Mesodermal cell (in vitro differentiated cells): ENCODE data around the gene PHF2.

Source experiments
- H3K27ac ChIP-seq: 2 replicates; pipeline ENCODE4 v1.7.0; 2013; ENCODE audit warnings: mild to moderate bottlenecking, low read depth, low read length, moderate library complexity; ENCODE audit not compliant: severe bottlenecking
- H3K36me3 ChIP-seq: 2 replicates; pipeline ENCODE4 v1.7.1; 2013; ENCODE audit warnings: mild to moderate bottlenecking, low read length, moderate library complexity; ENCODE audit not compliant: control insufficient read depth, insufficient read depth
- H3K4me1 ChIP-seq: one replicate; pipeline ENCODE4 v1.7.1; 2013; ENCODE audit warnings: mild to moderate bottlenecking, low read length; ENCODE audit not compliant: insufficient read depth, control insufficient read depth, poor library complexity, severe bottlenecking
- H3K4me3 ChIP-seq: 2 replicates; pipeline ENCODE4 v1.7.0; 2013; ENCODE audit warnings: low read length, control low read depth, mild to moderate bottlenecking; ENCODE audit not compliant: insufficient read depth, poor library complexity, severe bottlenecking; ENCODE audit errors: extremely low read depth
- H3K9me3 ChIP-seq: 2 replicates; pipeline ENCODE4 v1.7.1; 2013; ENCODE audit warnings: mild to moderate bottlenecking, low read length, moderate library complexity; ENCODE audit not compliant: control insufficient read depth
- WGBS, 2 experiments: methylation state at CpG; one replicate each; pipeline ENCODE4 v1.1.5; 2013; ENCODE audit warnings: missing lambda C conversion rate in 2 of 2; ENCODE audit not compliant: insufficient coverage in 2 of 2; 5-methylcytosine and 5-hydroxymethylcytosine counted together

PHF2 gene

DNA sequence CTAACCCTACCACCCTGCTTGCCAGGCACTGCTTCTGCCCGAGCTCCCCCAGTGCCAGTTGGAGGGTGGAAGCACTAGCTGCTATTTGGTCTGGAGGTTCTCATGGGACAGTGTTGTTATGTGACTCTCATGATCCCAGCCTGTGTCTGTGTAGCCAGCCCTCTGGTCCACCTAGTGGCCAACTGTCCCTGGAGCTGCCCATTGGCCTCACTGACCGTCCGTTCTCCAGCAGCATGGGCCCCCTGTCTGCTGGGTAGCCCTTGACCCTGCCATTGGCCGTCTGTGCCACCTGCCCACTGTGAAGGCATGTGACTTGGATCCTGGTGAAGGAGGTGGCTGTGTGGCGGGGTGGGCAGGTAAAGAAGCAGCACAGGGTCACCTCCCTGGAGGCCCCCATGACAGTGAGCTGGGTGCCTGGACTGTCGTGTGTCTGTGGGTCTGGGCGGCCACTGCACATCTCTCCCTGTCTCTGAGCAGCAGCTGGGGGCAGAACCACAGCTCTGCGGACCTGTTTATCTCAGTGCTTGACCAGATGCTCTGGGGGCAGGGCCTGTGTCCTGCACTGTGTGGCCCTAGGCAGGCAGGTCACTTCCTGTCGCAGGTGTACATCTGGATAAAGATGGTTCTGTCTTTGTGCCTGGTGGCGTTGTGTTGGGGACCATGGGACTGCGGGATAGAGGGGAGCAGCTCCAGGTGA is 11.4 kb downstream of the PHF2 start:
- Histone ChIP-seq H3K4me1 (peaks cover 15% of the 10 kb centered on the region), H3K36me3 (no peaks in the 10 kb centered on the region), H3K4me3 (no peak overlapping the region), H3K9me3 (no peaks in the 10 kb centered on the region), H3K27ac (no peak overlapping the region)
- 89 to 96% methylated on average over 7 to 8 of the region's 11 CpGs for WGBS, 2 experiments

DNA sequence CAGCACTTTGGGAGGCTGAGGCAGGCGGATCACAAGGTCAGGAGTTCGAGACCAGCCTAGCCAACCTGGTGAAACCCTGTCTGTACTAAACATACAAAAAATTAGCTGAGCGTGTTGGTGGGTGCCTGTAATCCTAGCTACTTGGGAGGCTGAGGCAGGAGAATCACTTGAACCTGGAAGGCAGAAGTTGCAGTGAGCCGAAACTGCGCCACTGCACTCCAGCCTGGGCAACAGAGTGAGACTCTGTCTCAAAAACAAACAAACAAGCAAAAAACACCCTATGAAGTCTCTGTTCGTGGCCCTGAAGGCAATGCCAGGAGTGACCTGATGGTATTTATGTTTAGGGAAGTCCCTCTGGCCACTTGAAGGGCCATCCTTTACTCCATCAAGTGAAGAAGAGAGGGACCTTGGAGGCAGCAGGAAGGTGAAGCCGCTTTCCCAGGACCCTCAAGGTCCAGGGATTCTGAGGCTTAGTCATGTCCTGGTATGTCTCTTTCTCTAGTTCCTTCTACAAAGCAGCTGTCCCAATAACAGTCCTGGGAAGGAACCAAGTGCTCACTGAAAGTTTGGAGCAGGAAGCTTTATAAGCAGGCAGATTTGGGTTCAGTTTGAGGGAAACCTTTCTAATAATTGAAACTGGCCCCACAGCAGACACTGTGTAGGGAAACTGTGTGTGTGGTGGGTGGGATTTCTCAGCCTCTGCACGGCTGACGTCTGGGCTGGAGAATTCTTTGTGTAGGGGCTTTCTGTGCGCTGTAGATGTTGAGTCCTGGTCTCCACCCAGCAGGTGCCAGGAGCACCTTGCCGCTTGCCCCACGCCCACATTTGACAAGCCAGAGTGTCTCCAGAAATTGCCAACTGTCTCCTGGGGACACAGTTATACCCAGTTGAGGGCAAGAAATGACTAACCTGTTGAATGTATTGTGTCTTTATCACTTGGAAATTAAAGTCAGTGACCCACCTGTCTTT is 12.5 kb downstream of the PHF2 start:
- Histone ChIP-seq H3K9me3 (no peaks in the 10 kb centered on the region), H3K4me3 (no peak overlapping the region), H3K36me3 (no peaks in the 10 kb centered on the region), H3K4me1 (peaks cover 15% of the 10 kb centered on the region), H3K27ac (peak overlapping the region; percentile 24)
- 84 to 88% methylated on average over 8 to 9 of the region's 12 CpGs for WGBS, 2 experiments

DNA sequence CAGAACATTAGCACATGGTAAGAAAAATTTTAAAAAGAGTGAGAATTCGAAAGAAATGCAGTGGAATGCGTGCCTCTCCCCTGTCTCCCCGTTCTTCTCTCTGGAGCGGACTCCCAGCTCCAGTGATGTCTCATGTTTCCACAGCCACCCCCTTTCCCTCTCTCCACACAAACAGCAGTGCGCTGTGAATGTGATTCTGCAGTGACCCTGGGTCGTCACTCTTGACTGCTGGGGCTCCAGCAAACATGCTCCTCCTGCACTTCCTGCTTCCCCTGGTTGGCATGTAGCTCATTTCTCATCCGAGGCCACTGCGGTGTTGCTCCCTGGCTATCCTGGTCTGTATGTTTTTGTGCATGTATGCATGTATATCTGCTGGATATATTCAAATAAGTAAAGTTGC is 13.3 kb downstream of the PHF2 start:
- WGBS, 2 experiments, result 64 to 90% methylated on average over 2 to 7 of the region's 8 CpGs

DNA sequence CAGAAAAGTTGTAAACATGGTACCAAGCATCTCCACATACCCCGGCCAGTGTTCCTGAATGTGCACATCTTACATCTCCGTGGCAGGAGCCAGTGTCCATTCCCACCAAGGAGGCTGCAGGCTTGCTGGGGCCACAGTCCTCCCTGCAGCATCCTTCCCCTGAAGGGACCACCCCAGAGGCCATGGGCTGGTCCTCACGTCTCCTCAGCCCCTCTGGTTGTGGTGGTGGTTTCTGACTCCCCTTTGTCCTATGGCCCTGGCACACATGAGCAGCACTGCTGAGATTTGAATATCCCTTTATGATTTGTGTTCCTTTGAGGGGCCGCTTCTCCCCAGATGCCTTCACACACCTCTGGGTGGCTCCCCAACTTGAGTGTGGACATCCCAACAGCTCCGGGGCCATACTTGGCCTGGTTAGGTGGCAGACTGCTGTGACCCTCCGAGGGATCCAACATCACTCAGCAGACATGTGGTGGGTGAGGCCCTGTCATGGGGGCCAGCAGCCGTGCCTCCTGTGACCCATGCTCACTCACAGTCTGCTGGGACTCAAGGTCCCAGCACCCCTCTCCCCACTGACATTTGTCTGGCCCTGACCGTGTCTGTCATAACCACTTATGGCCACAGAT is 14.3 kb downstream of the PHF2 start:
- Histone ChIP-seq H3K9me3 (no peaks in the 10 kb centered on the region), H3K4me3 (no peak overlapping the region), H3K4me1 (peaks cover 15% of the 10 kb centered on the region), H3K27ac (no peak overlapping the region), H3K36me3 (no peaks in the 10 kb centered on the region)
- WGBS, 2 experiments, result 82 to 86% methylated on average over 4 to 6 of the region's 8 CpGs

More for the DNA sequence above, 13.3 kb downstream of the PHF2 start:
- Histone ChIP-seq H3K4me3 (no peak overlapping the region), H3K4me1 (peaks cover 15% of the 10 kb centered on the region), H3K36me3 (no peaks in the 10 kb centered on the region), H3K9me3 (no peaks in the 10 kb centered on the region), H3K27ac (no peak overlapping the region)

DNA sequence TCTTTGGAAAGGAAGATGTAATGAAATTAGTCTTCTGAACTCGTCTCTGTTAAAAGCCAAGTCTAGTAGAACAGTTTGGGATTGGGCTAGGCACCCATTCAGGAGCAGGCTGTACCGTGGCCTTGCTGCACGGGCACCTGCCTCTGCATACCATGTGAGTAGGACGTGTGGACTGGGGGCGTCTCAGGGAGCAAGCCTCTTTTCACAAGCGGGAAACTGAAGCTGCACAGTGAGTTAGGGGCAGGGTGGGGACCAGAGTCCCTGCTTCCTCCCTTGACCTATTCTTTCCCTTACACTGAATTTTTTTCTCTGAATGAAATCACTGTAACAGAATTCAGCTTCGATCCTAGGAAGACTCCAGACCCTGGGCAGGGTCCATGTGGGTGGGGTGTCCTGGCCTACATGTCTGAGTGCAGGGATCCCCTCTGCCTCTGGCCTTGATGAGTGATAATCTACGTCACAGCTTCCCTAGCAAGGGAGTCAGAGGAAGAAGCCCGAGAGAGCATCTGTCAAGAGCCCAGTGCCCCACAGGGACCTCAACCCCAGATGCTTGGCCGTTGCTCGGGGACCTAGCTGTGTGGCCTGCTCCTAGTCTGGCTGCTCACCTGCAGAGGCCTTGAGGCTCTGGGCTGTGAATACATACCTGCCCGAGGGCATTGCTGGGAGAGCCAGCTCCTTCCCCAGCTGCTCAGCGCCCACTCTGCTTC is 15.1 kb downstream of the PHF2 start:
- WGBS, 2 experiments, result 87 to 88% methylated on average over 7 to 10 of the region's 13 CpGs
- Histone ChIP-seq H3K36me3 (no peaks in the 10 kb centered on the region), H3K9me3 (no peaks in the 10 kb centered on the region), H3K27ac (no peak overlapping the region), H3K4me3 (no peak overlapping the region), H3K4me1 (peaks cover 15% of the 10 kb centered on the region)

DNA sequence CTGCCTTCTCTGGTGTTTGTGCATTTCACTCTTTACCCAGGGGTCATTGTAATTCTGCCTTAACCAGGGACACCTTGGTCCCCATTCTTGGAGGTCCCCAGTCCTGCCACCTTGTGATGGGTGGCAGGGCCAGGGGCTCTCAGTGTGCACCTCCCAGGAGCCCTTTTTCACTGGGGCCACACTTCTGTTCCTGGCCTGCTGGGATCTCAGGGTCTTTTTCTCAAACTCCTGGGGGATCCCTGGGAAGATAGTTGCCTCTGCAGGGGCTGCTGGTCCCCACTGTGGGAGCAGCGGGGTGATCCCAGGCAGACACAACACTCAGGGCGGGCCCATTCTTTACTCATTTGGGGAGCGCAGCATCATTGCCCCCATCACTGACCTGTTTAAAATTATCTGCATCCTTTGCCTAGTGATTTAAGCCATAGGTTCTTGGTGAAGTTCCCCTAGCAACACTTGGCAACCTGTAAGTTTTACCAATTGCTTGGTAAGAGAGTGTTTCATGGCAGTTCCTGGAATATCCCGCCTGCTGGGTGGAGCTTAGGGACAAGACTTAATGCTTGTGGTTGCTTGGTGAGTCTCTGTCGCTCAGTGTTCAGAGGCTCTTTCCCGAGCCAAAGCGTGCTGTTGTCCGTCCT is 15.7 kb downstream of the PHF2 start:
- Histone ChIP-seq H3K9me3 (no peaks in the 10 kb centered on the region), H3K4me1 (peaks cover 15% of the 10 kb centered on the region), H3K36me3 (no peaks in the 10 kb centered on the region), H3K27ac (no peak overlapping the region), H3K4me3 (no peak overlapping the region)
- 93 to 99% methylated on average over 8 of the region's 8 CpGs for WGBS, 2 experiments

DNA sequence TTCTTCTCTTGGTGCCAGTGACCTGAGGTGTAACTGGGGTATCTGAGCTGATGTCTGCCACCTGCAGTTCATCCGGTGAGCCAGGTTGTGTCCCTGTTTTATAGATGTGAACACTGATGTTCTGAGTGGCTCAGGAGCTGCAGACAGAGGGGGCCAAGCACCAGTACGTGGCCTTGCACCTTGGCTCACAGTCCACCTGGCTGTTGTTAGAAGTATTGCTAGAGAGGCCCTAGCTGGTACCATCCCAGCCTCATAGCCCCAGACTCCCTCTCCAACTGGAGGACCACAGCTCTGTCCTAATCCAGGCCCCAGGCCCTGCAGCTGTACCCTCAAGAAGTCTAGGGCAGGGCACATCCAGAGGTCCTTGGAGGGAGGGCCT is 16.2 kb downstream of the PHF2 start:
- Histone ChIP-seq H3K4me1 (peaks cover 15% of the 10 kb centered on the region), H3K36me3 (no peaks in the 10 kb centered on the region), H3K9me3 (no peaks in the 10 kb centered on the region), H3K4me3 (no peak overlapping the region), H3K27ac (no peak overlapping the region)
- WGBS, 2 experiments, result 80 to 92% methylated on average over 1 of the region's 2 CpGs

DNA sequence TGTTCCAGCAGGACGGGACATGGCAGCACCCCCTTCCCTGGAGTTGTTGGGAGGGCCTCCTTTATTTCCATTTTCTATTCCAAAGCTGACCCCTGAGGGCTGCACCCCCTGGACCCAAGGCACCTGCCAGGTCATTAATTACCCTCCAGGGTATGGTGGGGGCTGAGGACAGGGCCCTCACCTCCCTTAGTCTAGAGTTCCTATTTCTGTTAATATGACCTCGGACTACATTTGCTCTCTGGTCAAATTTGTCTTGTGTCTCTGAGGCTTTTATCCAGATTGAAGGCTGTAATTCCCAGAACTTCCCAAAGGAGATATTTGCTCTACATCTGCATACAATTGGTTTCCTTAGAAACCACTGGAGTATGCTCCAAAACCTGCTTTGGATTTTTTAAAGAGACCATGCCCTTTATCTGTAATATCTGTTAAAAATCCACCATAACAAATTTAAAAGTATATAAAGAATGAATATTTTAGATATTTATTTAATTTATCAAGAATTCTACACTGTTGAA is 16.8 kb downstream of the PHF2 start:
- Histone ChIP-seq H3K4me1 (peaks cover 19% of the 10 kb centered on the region), H3K9me3 (no peaks in the 10 kb centered on the region), H3K4me3 (no peak overlapping the region), H3K36me3 (no peaks in the 10 kb centered on the region), H3K27ac (no peak overlapping the region)
- WGBS, 2 experiments, result 60 to 83% methylated on average over 1 of the region's 2 CpGs

DNA sequence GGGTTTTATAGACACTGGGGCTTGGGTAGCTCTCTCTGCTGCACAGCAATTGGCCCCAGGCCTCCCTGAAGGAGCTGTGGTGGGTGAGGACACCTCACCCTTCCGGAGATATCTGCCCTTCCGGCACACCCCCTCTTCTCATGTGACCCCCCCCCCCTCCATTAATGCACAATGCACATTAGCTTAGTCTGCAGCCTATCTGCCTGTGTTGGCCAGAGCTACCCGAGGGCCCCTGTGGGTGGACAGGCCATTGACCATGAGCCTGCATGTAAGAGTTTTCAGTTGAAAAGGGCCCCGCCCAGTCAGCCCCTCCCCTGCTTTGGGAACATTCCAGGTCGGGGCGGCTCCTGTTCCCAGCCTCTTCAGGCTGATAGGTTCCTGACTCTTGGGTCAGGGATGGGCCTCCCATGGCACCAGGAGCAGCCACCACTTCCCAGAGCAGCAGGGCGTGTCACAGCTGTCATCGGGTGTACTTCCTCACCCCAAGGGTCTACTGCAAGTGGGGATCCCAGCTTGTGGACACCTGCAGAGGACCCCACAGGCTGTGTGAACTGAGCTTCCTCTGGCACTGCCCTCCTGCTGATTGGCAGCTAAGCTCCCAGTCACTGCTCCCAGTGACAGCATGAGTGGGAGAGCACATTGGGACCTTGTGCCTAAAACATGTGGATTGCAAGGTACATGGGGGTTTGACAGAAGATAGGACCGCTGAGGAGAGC is 17.8 kb downstream of the PHF2 start:
- Histone ChIP-seq H3K9me3 (no peaks in the 10 kb centered on the region), H3K27ac (no peak overlapping the region), H3K36me3 (no peaks in the 10 kb centered on the region), H3K4me1 (peaks cover 23% of the 10 kb centered on the region), H3K4me3 (no peak overlapping the region)
- WGBS, 2 experiments, result 69 to 72% methylated on average over 6 to 7 of the region's 9 CpGs
